ENCODE data around the gene MEFV.
"Not testable (repeated sequence)": the region's sequence is repeated elsewhere in the genome, so short reads cannot be mapped to it uniquely, and the experiment has no call there.

MEFV gene

DNA sequence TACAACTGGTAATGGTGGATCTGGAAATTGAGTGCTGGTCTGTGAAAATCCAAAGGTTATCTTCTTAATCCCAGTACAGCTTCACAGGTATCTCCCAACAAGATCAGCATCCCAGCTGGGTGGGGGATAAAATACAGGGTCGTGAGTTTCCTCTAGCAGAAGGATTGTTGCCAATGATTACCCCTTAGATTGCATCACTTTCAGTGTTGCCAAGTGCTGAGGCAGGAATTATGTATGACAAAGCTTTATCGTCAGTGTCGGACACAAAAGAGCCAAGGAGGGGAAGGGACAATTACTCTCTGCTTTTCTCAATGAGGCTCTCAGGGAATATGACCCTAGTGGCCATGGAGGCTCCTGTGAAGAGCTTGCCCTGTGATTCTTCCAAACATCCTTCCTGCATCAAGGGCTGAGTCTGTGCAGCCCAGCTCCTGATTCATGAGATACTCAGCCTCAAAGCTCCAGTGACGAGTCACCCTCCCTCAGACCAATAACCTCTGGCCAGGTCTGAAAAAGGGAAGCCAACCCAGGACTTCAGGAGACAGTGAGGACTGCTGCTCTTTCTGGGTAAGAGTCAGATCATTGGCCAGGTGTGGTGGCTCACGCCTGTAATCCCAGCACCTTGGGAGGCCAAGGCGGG is 53.4 kb downstream of the MEFV start:
- Histone ChIP-seq H3K36me3 (ENCODE audit: control insufficient read depth, insufficient read depth, low read length) (no peaks in the 10 kb centered on the region), H3K4me1 (ENCODE audit: control insufficient read depth, insufficient read depth, low read length) (no peaks in the 10 kb centered on the region), H3K4me3 (ENCODE audit: insufficient read depth, low read depth, low read length) (no peak overlapping the region), H3K9me3 (ENCODE audit: control insufficient read depth, low read length) (no peaks in the 10 kb centered on the region), H3K27ac (ENCODE audit: insufficient read depth, low read depth, low read length, poor library complexity, severe bottlenecking) (no peak overlapping the region), H3K27me3 (ENCODE audit: control insufficient read depth, insufficient read depth, low read length, poor library complexity, severe bottlenecking) (peaks cover 8% of the 10 kb centered on the region)
- WGBS, 2 experiments, result 70 to 73% methylated on average over 6 of the region's 6 CpGs

DNA sequence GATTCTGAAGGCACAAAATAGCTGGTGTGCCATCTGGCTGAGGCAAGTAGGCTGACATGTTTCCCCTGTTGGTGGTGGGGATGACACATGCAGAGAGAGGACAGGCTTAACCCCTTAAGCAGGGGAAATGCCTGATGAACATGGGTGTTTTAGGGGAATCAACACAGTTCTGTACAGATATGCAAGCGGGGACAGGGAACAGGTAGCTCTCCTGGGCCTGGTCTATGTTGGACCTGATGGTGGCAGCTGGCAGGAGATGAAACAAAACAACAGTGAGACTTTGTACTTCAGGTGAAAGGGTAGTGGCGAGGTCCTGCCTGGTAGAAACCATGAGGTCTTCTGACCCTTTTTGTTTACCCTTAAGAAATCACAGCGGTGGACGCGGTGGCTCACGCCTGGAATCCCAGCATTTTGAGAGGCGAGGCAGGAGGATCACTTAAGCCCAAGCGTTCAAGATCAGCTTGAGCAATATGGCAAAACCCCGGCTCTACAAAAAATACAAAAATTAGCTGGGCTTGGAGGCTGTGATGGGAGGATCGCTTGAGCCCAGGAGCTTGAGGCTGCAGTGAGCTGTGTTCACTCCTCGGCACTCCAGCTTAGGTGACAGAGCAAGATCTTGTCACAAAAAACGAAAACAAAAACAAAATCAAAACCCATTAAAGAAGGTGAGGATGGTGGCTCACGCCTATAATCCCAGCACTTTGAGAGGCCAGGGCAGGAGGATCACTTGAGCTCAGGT is 57.9 kb downstream of the MEFV start:
- H3K9me3 ChIP-seq (ENCODE audit: control insufficient read depth, low read length), result no peaks in the 10 kb centered on the region
- no peaks in the 10 kb centered on the region for H3K36me3 ChIP-seq (ENCODE audit: control insufficient read depth, insufficient read depth, low read length)
- 88 to 89% methylated on average over 13 of the region's 13 CpGs for WGBS, 2 experiments
- no peaks in the 10 kb centered on the region for H3K4me1 ChIP-seq (ENCODE audit: control insufficient read depth, insufficient read depth, low read length)
- H3K27me3 ChIP-seq (ENCODE audit: control insufficient read depth, insufficient read depth, low read length, poor library complexity, severe bottlenecking), result peaks cover 23% of the 10 kb centered on the region
- no peak overlapping the region for H3K4me3 ChIP-seq (ENCODE audit: insufficient read depth, low read depth, low read length)
- H3K27ac ChIP-seq (ENCODE audit: insufficient read depth, low read depth, low read length, poor library complexity, severe bottlenecking), result no peak overlapping the region

DNA sequence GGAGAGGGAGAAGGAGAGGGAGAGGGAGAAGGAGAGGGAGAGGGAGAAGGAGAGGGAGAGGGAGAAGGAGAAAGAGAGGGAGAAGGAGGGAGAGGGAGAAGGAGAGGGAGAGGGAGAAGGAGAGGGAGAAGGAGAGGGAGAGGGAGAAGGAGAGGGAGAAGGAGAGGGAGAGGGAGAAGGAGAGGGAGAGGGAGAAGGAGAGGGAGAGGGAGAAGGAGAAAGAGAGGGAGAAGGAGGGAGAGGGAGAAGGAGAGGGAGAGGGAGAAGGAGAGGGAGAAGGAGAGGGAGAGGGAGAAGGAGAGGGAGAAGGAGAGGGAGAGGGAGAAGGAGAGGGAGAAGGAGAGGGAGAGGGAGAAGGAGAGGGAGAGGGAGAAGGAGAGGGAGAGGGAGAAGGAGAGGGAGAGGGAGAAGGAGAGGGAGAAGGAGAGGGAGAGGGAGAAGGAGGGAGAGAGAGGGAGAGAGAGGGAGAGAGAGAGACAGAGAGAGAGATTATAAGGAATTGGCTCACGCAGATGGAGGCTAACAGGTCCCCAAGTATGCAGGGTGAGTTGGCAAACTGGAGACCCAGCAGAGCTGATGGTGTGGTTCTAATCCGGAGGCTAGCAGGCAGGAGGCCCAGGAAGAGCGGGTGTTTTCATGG is 58.6 kb downstream of the MEFV start:
- H3K4me3 ChIP-seq (ENCODE audit: insufficient read depth, low read depth, low read length); H3K36me3 ChIP-seq (ENCODE audit: control insufficient read depth, insufficient read depth, low read length); H3K4me1 ChIP-seq (ENCODE audit: control insufficient read depth, insufficient read depth, low read length); H3K27ac ChIP-seq (ENCODE audit: insufficient read depth, low read depth, low read length, poor library complexity, severe bottlenecking); H3K9me3 ChIP-seq (ENCODE audit: control insufficient read depth, low read length): not testable (repeated sequence)
- H3K27me3 ChIP-seq (ENCODE audit: control insufficient read depth, insufficient read depth, low read length, poor library complexity, severe bottlenecking), result peaks cover 30% of the 10 kb centered on the region
- whole genome bisulfite sequencing, 2 experiments, result 54 to 61% methylated on average over 3 of the region's 3 CpGs

DNA sequence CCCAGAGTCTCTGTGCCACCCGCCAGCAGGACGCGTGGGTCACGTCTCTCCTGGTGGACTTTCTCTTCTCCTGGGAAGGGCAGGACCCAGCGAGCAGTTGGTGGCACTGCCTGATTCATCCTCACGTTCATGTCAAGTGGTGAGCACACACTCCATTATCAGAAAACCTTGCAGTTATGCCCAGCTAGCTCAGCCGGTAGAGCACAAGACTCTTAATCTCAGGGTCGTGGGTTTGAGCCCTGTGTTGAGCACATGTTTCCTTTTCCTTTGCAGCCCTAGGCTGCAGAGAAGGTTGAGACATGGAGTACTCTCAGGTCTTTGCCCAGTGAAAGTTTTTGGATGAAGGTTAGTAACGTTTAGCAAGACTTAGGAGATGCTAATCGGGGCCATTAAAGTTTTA is 60.5 kb downstream of the MEFV start:
- Histone ChIP-seq H3K4me1 (ENCODE audit: control insufficient read depth, insufficient read depth, low read length) (no peaks in the 10 kb centered on the region), H3K9me3 (ENCODE audit: control insufficient read depth, low read length) (no peaks in the 10 kb centered on the region), H3K4me3 (ENCODE audit: insufficient read depth, low read depth, low read length) (no peak overlapping the region), H3K27me3 (ENCODE audit: control insufficient read depth, insufficient read depth, low read length, poor library complexity, severe bottlenecking) (peaks cover 48% of the 10 kb centered on the region), H3K27ac (ENCODE audit: insufficient read depth, low read depth, low read length, poor library complexity, severe bottlenecking) (no peak overlapping the region), H3K36me3 (ENCODE audit: control insufficient read depth, insufficient read depth, low read length) (no peaks in the 10 kb centered on the region)
- WGBS, 2 experiments, result 59 to 63% methylated on average over 10 of the region's 10 CpGs

DNA sequence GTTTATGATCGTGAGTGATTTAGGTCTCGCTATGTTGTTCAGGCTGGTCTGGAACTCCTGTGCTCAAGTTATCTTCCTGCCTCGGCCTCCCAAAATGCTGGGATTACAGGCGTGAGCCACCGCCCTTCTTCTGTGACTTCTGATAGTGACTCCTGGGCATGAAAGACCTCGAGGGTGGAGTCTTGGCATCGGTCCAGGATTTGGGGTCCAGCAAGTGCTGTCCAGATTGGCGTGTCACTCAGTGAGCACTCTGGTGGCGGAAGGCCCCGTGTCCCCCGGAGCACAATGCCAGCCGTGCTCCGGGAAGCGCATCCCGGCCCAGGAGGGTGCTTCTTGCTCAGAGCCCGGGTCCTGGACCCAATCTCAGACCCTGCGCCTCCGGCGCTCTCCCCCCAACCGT is 61.6 kb downstream of the MEFV start:
- no peak overlapping the region for H3K4me3 ChIP-seq (ENCODE audit: insufficient read depth, low read depth, low read length)
- no peaks in the 10 kb centered on the region for H3K9me3 ChIP-seq (ENCODE audit: control insufficient read depth, low read length)
- 89 to 92% methylated on average over 20 of the region's 20 CpGs for WGBS, 2 experiments
- no peak overlapping the region for H3K27ac ChIP-seq (ENCODE audit: insufficient read depth, low read depth, low read length, poor library complexity, severe bottlenecking)
- H3K36me3 ChIP-seq (ENCODE audit: control insufficient read depth, insufficient read depth, low read length), result no peaks in the 10 kb centered on the region
- no peaks in the 10 kb centered on the region for H3K4me1 ChIP-seq (ENCODE audit: control insufficient read depth, insufficient read depth, low read length)
- peaks cover 56% of the 10 kb centered on the region for H3K27me3 ChIP-seq (ENCODE audit: control insufficient read depth, insufficient read depth, low read length, poor library complexity, severe bottlenecking)

DNA sequence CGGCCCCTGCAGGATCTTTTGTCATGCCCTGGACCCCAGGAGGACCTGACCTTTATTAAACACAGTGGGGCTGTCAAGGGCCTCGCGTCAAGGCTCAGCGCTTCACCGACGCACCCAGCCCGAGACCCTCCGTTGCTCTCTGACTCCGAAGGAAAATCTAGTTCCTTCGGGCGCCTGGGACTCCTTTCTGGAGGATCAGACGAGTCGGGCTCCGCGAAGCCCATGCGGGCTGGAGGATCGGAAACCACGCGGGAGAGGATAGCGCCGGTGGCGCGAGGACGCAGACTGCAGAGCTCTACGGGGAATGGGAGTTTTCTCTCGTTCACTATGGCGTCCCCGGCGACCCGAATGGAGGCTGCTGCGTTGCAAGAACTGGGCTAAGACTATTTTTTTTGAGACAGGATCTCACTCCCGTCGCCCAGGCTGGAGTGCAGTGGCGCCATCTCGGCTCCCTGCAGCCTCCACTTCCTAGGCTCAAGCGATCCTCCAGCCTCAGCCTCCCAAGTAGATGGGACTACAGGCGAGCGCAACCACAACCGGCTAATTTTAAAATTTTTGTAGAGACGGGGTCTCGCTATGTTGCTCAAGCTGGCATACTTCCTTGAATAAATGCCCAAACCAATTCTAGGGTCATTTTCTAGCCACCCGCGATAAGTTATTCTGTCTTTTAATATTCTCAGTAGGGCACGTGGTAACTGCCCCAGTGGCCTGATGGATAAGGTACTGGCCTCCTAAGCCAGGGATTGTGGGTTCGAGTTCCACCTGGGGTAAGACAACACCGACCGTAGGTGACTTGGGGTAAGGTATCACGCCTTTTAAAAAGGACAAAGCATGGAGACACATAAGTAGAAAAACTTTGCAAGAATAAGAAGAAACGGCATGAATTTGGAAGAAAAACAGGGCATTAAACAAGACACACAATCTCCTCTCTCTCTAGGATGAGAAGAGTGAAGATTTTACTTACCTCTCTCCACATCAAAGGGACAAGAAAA is 62.9 kb downstream of the MEFV start:
- WGBS, 2 experiments, result 90 to 91% methylated on average over 49 of the region's 49 CpGs
- H3K27me3 ChIP-seq (ENCODE audit: control insufficient read depth, insufficient read depth, low read length, poor library complexity, severe bottlenecking), result peaks cover 69% of the 10 kb centered on the region

DNA sequence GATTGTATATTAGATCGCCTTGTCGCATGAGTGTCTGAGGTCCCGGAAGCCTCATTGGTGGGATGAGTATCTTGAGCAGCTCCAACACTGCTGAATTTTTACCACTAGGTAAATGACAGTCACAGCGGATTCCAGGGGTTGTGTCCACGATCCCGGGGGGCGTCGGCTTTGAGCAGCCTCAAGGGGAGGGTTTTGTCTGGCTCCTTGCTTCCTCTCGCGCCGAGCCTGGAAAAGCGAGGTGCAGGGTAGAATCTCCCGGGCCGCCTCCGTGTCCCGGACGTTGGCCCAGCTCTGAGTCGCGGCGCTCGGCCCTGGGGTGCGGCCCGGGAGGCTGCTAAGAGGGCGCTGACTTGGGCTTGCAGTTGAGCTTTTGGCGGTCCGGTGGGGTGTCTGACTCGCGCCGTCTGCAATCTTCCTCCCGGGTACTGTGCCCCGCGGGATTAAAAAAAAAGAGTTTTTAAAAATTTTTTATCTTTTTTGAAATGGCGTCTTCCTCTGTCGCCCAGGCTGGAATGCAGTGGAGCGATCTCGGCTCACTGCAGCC is 63.9 kb downstream of the MEFV start:
- no peaks in the 10 kb centered on the region for H3K9me3 ChIP-seq (ENCODE audit: control insufficient read depth, low read length)
- no peak overlapping the region for H3K27ac ChIP-seq (ENCODE audit: insufficient read depth, low read depth, low read length, poor library complexity, severe bottlenecking)
- H3K27me3 ChIP-seq (ENCODE audit: control insufficient read depth, insufficient read depth, low read length, poor library complexity, severe bottlenecking), result peaks cover 70% of the 10 kb centered on the region
- no peak overlapping the region for H3K4me3 ChIP-seq (ENCODE audit: insufficient read depth, low read depth, low read length)
- H3K36me3 ChIP-seq (ENCODE audit: control insufficient read depth, insufficient read depth, low read length), result no peaks in the 10 kb centered on the region
- no peaks in the 10 kb centered on the region for H3K4me1 ChIP-seq (ENCODE audit: control insufficient read depth, insufficient read depth, low read length)
- 87 to 88% methylated on average over 36 of the region's 36 CpGs for WGBS, 2 experiments

More for the DNA sequence above, 62.9 kb downstream of the MEFV start:
- no peaks in the 10 kb centered on the region for H3K4me1 ChIP-seq (ENCODE audit: control insufficient read depth, insufficient read depth, low read length)
- H3K36me3 ChIP-seq (ENCODE audit: control insufficient read depth, insufficient read depth, low read length), result no peaks in the 10 kb centered on the region
- H3K4me3 ChIP-seq (ENCODE audit: insufficient read depth, low read depth, low read length), result no peak overlapping the region
- no peaks in the 10 kb centered on the region for H3K9me3 ChIP-seq (ENCODE audit: control insufficient read depth, low read length)
- H3K27ac ChIP-seq (ENCODE audit: insufficient read depth, low read depth, low read length, poor library complexity, severe bottlenecking), result no peak overlapping the region
